SH-SY5Y (cell line): ENCODE results near the gene KITLG.

ENCODE experiments used
- GATA2 ChIP-seq: IDR thresholded peaks from 2 replicates; pipeline ENCODE4 v1.6.1; 2011; ENCODE audit warnings: mild to moderate bottlenecking, low read depth, low read length
- GATA3 ChIP-seq: IDR thresholded peaks from 2 replicates; pipeline ENCODE4 v1.6.1; 2011; ENCODE audit warnings: low read depth, mild to moderate bottlenecking, low read length, moderate library complexity

DNA sequence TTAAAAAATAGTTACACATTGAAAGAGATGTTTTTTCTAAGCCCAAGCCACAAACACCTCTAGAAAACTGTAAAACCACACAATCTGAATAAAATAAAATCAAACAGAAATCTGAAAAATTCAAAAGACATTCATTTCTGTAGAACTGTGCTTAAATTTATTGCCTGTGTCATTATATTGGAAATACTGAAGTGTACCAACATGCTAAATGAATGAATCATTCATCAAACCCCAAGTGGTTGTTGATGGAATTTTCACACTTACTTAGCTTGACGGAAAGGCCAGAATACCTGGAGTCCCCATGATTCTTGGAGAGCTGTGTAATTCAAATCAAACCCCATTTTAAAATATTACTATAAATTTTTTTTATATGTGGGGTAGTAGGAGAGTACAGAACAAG lies 2.7 kb downstream of the KITLG start:
- TF ChIP-seq GATA2 (no peak), GATA3 (no peak)
